AG09309 (cell line): ENCODE results near the gene L3MBTL4.

Source experiments
- DNase-seq: peaks from one replicate; pipeline ENCODE4 v3.0.0-alpha.2; 2010; ENCODE audit warnings: low read depth
- H3K4me3 ChIP-seq: 2 replicates; pipeline ENCODE4 v1.5.1; 2011; ENCODE audit warnings: mild to moderate bottlenecking, low read depth, low read length, moderate library complexity; ENCODE audit not compliant: control insufficient read depth
- TF ChIP-seq, protein P1 (sequence below): IDR thresholded peaks from 2 replicates; pipeline ENCODE4 v1.5.1; 2011; ENCODE audit warnings: mild to moderate bottlenecking, low read depth, low read length, inconsistent platforms; ENCODE audit not compliant: insufficient read depth, control insufficient read depth; ENCODE audit errors: missing control alignments

L3MBTL4 gene

DNA sequence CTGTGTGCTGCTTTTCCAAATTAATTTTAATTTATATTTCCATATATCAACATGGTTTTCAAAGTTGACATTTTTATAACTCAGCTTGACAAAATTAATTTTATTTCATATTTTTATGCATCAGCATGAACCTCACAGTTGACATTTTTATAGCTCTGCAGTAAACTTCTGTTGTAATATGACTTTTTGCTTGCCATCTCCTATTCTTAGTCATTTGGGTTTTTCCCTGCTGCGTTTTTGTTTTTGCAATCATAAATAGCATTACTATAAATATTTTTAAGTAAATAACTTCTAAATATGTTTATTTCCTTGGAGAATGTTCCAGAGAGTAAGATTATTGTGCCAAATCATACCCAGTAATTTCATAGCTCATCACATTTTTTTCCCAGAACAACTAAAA, 21.0 kb upstream of the L3MBTL4 start:
- no peak for DNase-seq
- TF ChIP-seq, protein P1, sequence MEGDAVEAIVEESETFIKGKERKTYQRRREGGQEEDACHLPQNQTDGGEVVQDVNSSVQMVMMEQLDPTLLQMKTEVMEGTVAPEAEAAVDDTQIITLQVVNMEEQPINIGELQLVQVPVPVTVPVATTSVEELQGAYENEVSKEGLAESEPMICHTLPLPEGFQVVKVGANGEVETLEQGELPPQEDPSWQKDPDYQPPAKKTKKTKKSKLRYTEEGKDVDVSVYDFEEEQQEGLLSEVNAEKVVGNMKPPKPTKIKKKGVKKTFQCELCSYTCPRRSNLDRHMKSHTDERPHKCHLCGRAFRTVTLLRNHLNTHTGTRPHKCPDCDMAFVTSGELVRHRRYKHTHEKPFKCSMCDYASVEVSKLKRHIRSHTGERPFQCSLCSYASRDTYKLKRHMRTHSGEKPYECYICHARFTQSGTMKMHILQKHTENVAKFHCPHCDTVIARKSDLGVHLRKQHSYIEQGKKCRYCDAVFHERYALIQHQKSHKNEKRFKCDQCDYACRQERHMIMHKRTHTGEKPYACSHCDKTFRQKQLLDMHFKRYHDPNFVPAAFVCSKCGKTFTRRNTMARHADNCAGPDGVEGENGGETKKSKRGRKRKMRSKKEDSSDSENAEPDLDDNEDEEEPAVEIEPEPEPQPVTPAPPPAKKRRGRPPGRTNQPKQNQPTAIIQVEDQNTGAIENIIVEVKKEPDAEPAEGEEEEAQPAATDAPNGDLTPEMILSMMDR = no peak
- no peak overlapping the region for H3K4me3 ChIP-seq

GRCh38 chr18:6434987-6435709, 20.4 kb upstream of the L3MBTL4 start:
- DNase-seq = no peak
- TF ChIP-seq, protein P1 = no peak
- H3K4me3 ChIP-seq = no peak overlapping the region

- no peak for DNase-seq
- H3K4me3 ChIP-seq = no peak overlapping the region
- TF ChIP-seq, protein P1 = no peak
Measured at GRCh38 chr18:6434481-6434880, 19.8 kb upstream of the L3MBTL4 start.

- H3K4me3 ChIP-seq = no peak overlapping the region
- TF ChIP-seq, protein P1 = no peak
- no peak for DNase-seq
Measured at GRCh38 chr18:6431659-6432318, 17.1 kb upstream of the L3MBTL4 start.

- TF ChIP-seq, protein P1 = no peak
- no peak overlapping the region for H3K4me3 ChIP-seq
- DNase-seq = no peak
Measured at GRCh38 chr18:6428851-6429395, 14.2 kb upstream of the L3MBTL4 start.

DNA sequence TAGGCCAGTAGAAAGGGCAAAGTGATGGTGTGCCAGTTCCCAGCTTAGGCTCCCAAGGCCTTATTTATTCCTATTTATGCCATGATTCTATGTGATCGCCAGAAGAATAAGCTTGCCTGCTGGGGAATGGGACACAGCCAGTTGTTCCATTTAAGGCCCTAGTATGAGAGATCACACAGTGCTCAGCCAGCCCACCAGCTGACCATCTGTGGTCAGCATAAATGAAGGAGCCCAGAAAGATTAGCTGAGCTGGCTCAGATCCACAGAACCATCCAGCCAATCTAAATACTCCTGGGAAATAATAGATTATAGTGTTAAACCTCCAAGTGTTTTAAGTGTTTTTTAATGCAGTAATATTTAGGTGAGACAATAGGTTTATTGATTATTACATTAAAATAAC, 12.6 kb upstream of the L3MBTL4 start:
- H3K4me3 ChIP-seq = no peak overlapping the region
- no peak for DNase-seq
- TF ChIP-seq, protein P1 = no peak
